Measurements from ENCODE around the gene LRFN3. TPM values are rescaled to one million over a fixed set of nuclear protein-coding genes. Genes with fewer than 3 reads are reported as not detected.

LRFN3 gene
- total and polyA plus RNA-seq, 2 of the 13 experiments (the other 11 are each of a cell fraction or from before 2014, with no cell fraction given): 0.74 to 1.6 TPM

DNA sequence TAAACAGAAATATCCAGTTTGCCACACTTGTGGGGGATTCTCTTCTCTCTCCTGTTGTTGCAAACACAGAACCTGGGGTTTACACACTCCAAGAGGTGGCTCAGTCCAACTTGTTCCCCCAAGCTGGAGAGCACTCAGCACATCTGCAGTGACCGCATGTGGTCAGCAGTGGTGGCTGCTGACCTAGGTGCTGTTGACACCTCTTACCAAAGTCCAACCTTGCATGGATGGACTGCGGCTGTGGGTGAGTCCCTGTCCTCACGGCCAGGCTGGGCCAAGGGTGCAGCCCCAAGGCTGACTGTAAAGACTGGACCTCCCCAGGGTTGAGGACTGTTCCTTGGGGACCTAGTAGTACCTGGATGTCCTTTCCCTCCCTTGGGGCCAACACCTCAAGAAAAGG is 6.1 kb downstream of the LRFN3 start (continued):
- TF ChIP-seq SRY (CRISPR knock-in tag; IDR thresholded peaks at IDR 0.05) (0 out of 2 replicates have a peak, but pooled peaks have one; percentile 56), RFX3 (CRISPR knock-in tag; IDR thresholded peaks at IDR 0.05) (no peak), MAZ (IDR thresholded peaks at IDR 0.05; ENCODE audit: borderline replicate concordance, low read depth, low read length) (no peak), MAZ (CRISPR knock-in tag; IDR thresholded peaks at IDR 0.05; ENCODE audit: low read depth) (no peak), ZNF207 (IDR thresholded peaks at IDR 0.05; ENCODE audit: borderline replicate concordance) (no peak), IKZF4 (CRISPR knock-in tag; IDR thresholded peaks at IDR 0.05; ENCODE audit: borderline replicate concordance, low read depth, not compliant biosample characterization) (no peak), KDM5A (IDR thresholded peaks at IDR 0.05; ENCODE audit: borderline replicate concordance, low read length) (no peak), PPARG (CRISPR knock-in tag; conservative IDR thresholded peaks at IDR 0.05) (no peak), ZBTB20 (CRISPR knock-in tag; IDR thresholded peaks at IDR 0.05; ENCODE audit: borderline replicate concordance, low read depth) (peak; percentile 42; the same call in 1 of the 2 replicates), SAP130 (CRISPR knock-in tag; IDR thresholded peaks at IDR 0.05; ENCODE audit: low read depth) (peak; percentile 79), ZSCAN21 (CRISPR knock-in tag; IDR thresholded peaks at IDR 0.05; ENCODE audit: borderline replicate concordance) (peak; percentile 70; the same call in 1 of the 2 replicates), TCF7 (IDR thresholded peaks at IDR 0.05; ENCODE audit: low read depth) (no peak), ZNF331 (CRISPR knock-in tag; IDR thresholded peaks at IDR 0.05) (peak; percentile 61; the same call in 1 of the 2 replicates), HOXA3 (CRISPR knock-in tag; IDR thresholded peaks at IDR 0.05) (peak; percentile 63; the same call in 1 of the 2 replicates), RNF2 (conservative IDR thresholded peaks at IDR 0.05; ENCODE audit: low read depth) (no peak), ZNF672 (CRISPR knock-in tag; IDR thresholded peaks at IDR 0.05) (no peak), ZNF749 (CRISPR knock-in tag; IDR thresholded peaks at IDR 0.05; ENCODE audit: borderline replicate concordance) (no peak)
- TF ChIP-seq, protein P1, sequence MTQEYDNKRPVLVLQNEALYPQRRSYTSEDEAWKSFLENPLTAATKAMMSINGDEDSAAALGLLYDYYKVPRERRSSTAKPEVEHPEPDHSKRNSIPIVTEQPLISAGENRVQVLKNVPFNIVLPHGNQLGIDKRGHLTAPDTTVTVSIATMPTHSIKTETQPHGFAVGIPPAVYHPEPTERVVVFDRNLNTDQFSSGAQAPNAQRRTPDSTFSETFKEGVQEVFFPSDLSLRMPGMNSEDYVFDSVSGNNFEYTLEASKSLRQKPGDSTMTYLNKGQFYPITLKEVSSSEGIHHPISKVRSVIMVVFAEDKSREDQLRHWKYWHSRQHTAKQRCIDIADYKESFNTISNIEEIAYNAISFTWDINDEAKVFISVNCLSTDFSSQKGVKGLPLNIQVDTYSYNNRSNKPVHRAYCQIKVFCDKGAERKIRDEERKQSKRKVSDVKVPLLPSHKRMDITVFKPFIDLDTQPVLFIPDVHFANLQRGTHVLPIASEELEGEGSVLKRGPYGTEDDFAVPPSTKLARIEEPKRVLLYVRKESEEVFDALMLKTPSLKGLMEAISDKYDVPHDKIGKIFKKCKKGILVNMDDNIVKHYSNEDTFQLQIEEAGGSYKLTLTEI (CRISPR knock-in tag; conservative IDR thresholded peaks at IDR 0.05): no peak
- TF ChIP-seq, protein P2, sequence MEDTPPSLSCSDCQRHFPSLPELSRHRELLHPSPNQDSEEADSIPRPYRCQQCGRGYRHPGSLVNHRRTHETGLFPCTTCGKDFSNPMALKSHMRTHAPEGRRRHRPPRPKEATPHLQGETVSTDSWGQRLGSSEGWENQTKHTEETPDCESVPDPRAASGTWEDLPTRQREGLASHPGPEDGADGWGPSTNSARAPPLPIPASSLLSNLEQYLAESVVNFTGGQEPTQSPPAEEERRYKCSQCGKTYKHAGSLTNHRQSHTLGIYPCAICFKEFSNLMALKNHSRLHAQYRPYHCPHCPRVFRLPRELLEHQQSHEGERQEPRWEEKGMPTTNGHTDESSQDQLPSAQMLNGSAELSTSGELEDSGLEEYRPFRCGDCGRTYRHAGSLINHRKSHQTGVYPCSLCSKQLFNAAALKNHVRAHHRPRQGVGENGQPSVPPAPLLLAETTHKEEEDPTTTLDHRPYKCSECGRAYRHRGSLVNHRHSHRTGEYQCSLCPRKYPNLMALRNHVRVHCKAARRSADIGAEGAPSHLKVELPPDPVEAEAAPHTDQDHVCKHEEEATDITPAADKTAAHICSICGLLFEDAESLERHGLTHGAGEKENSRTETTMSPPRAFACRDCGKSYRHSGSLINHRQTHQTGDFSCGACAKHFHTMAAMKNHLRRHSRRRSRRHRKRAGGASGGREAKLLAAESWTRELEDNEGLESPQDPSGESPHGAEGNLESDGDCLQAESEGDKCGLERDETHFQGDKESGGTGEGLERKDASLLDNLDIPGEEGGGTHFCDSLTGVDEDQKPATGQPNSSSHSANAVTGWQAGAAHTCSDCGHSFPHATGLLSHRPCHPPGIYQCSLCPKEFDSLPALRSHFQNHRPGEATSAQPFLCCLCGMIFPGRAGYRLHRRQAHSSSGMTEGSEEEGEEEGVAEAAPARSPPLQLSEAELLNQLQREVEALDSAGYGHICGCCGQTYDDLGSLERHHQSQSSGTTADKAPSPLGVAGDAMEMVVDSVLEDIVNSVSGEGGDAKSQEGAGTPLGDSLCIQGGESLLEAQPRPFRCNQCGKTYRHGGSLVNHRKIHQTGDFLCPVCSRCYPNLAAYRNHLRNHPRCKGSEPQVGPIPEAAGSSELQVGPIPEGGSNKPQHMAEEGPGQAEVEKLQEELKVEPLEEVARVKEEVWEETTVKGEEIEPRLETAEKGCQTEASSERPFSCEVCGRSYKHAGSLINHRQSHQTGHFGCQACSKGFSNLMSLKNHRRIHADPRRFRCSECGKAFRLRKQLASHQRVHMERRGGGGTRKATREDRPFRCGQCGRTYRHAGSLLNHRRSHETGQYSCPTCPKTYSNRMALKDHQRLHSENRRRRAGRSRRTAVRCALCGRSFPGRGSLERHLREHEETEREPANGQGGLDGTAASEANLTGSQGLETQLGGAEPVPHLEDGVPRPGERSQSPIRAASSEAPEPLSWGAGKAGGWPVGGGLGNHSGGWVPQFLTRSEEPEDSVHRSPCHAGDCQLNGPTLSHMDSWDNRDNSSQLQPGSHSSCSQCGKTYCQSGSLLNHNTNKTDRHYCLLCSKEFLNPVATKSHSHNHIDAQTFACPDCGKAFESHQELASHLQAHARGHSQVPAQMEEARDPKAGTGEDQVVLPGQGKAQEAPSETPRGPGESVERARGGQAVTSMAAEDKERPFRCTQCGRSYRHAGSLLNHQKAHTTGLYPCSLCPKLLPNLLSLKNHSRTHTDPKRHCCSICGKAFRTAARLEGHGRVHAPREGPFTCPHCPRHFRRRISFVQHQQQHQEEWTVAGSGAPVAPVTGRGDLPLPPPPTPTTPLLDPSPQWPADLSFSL (CRISPR knock-in tag; IDR thresholded peaks at IDR 0.05): no peak
- TF ChIP-seq, protein P3, sequence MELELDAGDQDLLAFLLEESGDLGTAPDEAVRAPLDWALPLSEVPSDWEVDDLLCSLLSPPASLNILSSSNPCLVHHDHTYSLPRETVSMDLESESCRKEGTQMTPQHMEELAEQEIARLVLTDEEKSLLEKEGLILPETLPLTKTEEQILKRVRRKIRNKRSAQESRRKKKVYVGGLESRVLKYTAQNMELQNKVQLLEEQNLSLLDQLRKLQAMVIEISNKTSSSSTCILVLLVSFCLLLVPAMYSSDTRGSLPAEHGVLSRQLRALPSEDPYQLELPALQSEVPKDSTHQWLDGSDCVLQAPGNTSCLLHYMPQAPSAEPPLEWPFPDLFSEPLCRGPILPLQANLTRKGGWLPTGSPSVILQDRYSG (CRISPR knock-in tag; IDR thresholded peaks at IDR 0.05): no peak
- TF ChIP-seq, protein P4, sequence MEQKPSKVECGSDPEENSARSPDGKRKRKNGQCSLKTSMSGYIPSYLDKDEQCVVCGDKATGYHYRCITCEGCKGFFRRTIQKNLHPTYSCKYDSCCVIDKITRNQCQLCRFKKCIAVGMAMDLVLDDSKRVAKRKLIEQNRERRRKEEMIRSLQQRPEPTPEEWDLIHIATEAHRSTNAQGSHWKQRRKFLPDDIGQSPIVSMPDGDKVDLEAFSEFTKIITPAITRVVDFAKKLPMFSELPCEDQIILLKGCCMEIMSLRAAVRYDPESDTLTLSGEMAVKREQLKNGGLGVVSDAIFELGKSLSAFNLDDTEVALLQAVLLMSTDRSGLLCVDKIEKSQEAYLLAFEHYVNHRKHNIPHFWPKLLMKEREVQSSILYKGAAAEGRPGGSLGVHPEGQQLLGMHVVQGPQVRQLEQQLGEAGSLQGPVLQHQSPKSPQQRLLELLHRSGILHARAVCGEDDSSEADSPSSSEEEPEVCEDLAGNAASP (CRISPR knock-in tag; IDR thresholded peaks at IDR 0.05; ENCODE audit: borderline replicate concordance): no peak

All from HepG2 (cell line).